MCF 10A (cell line): ENCODE data around the gene ANKRD13A. TPM values are rescaled to one million over a fixed set of nuclear protein-coding genes. Genes with fewer than 3 reads are reported as not detected.

Experiments used
- BruUV-seq: library from RNA; stranded (reverse); fragments of 400-500 nt; replicated peaks from 2 replicates; lab custom pipeline; 2021; lab: Mats Ljungman, UMichigan
- CTCF ChIA-PET: fragments of 300-600 bp; sonication (Branson Sonifier 250); formaldehyde crosslinking; extraction: SDS; loops from one replicate; lab custom pipeline; 2021; ENCODE audit warnings: antibody characterized with exemption, inconsistent platforms; lab: Yijun Ruan, JAX
- POLR2A ChIA-PET: fragments of 300-600, 350-650 bp; sonication (Branson Sonifier 250); formaldehyde crosslinking; extraction: SDS; loops from one replicate; lab custom pipeline; 2020; ENCODE audit warnings: antibody characterized with exemption, inconsistent platforms; lab: Yijun Ruan, JAX
- DNase-seq: peaks from one replicate; pipeline ENCODE4 v3.0.0-alpha.2; 2018; ENCODE audit not compliant: unreplicated experiment
- H3K27ac Mint-ChIP-seq: one replicate; pipeline ENCODE4 v1.8.0; 2022; ENCODE audit warnings: mild to moderate bottlenecking, low read depth, mixed read lengths; ENCODE audit not compliant: unreplicated experiment
- H3K27me3 Mint-ChIP-seq: one replicate; pipeline ENCODE4 v1.8.0; 2022; ENCODE audit warnings: mixed read lengths; ENCODE audit not compliant: insufficient read depth, unreplicated experiment
- H3K36me3 Mint-ChIP-seq: one replicate; pipeline ENCODE4 v1.8.0; 2022; ENCODE audit warnings: mild to moderate bottlenecking, moderate library complexity, mixed read lengths; ENCODE audit not compliant: insufficient read depth, unreplicated experiment
- H3K4me1 Mint-ChIP-seq: one replicate; pipeline ENCODE4 v1.8.0; 2022; ENCODE audit warnings: mixed read lengths; ENCODE audit not compliant: insufficient read depth, unreplicated experiment
- H3K4me3 Mint-ChIP-seq: one replicate; pipeline ENCODE4 v1.8.0; 2022; ENCODE audit warnings: mild to moderate bottlenecking, moderate library complexity, mixed read lengths; ENCODE audit not compliant: unreplicated experiment
- H3K9me3 Mint-ChIP-seq: one replicate; pipeline ENCODE4 v1.8.0; 2022; ENCODE audit warnings: mixed read lengths; ENCODE audit not compliant: unreplicated experiment
- intact Hi-C: fragments of 100-400 bp; cut with micrococcal nuclease; formaldehyde crosslinking; loops from 2 replicates; pipeline ENCODE4 v1.14.1; 2022
- total RNA-seq: library from RNA; stranded (reverse); gene quantifications from 2 replicates; pipeline ENCODE4 v1.2.3, GENCODE V29; 2022
- TF ChIP-seq, protein P1 (sequence below): fragments of 200-600 bp; IDR thresholded peaks from one replicate; pipeline ENCODE4 v1.8.0; 2022; ENCODE audit warnings: antibody characterized with exemption, mild to moderate bottlenecking; ENCODE audit not compliant: unreplicated experiment

ANKRD13A gene
- total RNA-seq, 1 experiment from 2014 or later: 32.5 TPM

DNA sequence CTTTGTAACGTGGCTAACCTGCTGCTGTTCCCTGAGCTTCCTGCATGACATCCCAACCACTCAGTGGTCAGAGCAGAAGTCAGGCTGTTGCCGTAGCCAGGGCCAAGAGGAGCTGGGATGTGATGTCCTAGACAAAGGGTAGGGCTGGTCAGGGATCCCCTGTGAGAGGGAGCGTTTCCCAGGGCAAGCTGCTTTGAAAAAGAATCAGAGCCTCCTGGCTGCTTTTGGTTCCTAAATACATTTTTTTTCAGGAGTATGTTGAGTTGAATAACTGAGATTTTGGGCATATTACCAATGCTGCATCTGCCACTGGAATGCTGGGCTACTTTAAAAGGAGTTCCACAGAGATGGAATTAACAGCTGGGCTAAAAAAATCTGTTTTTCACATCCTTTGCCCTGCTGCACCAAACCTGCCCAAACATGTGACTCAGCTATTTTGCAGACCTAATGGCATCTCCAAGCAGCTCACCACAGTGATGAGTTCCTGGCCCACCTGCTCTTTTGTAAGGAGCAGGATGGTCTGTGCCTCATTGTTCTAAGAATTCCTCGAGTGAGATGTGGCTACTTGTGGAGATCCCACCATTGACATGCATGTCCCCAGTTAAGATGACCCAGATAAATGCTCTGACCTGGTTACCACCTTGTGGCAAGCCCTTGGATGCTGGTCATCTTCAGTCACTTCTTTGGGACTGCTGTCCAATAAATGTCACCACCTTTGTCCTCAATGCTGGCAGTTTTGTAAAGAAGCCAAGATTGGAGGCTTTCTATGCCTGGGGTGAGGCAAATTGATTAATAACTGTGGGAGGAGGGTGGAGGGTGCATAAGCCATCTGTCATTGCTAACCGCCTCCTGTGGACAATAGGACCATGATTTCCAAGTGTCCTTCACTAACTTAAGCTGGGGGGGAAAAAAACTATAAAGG is 24.1 kb downstream of the ANKRD13A start:
- BruUV-seq: no TSS peak
- Mint-ChIP-seq H3K9me3 (no peaks in the 10 kb centered on the region), H3K4me1 (peaks cover 14% of the 10 kb centered on the region), H3K4me3 (no peak overlapping the region), H3K36me3 (peaks cover 76% of the 10 kb centered on the region), H3K27ac (peak overlapping the region; percentile 16), H3K27me3 (no peaks in the 10 kb centered on the region)
- TF ChIP-seq, protein P1, sequence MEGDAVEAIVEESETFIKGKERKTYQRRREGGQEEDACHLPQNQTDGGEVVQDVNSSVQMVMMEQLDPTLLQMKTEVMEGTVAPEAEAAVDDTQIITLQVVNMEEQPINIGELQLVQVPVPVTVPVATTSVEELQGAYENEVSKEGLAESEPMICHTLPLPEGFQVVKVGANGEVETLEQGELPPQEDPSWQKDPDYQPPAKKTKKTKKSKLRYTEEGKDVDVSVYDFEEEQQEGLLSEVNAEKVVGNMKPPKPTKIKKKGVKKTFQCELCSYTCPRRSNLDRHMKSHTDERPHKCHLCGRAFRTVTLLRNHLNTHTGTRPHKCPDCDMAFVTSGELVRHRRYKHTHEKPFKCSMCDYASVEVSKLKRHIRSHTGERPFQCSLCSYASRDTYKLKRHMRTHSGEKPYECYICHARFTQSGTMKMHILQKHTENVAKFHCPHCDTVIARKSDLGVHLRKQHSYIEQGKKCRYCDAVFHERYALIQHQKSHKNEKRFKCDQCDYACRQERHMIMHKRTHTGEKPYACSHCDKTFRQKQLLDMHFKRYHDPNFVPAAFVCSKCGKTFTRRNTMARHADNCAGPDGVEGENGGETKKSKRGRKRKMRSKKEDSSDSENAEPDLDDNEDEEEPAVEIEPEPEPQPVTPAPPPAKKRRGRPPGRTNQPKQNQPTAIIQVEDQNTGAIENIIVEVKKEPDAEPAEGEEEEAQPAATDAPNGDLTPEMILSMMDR: no peak
- DNase-seq: no peak
- CTCF ChIA-PET: interaction anchor here (0.6 to 3.3 kb wide), 10 partner anchors 13 to 579 kb away, joined by 3 to 9 read pairs (median 6); no protein-coding TSS in a partner anchor
- POLR2A ChIA-PET: interaction anchor here (0.9 to 1.6 kb wide), 6 partner anchors 13 to 25 kb away, joined by 3 to 5 read pairs (median 4); partner anchors contain the start of gene ANKRD13A
- intact Hi-C loops: no loop called here

DNA sequence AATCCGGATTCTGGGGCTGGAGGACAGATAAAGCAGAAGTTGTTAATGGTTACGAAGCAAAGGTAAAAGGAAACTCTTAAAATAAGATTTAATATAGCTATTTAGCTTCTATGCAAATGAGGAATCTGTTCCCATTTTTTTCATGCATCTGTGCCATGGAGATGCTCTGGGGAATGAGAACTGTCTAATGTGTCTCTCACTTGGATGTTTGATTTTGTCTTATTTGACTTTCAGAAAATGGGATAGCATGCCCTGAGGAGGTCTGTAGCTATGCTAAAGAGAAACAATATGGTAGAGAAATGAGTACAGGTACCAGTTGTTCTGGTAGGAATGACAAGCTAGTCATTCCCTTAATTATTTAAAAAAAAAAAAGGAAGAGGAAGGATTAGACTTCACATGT is 24.8 kb downstream of the ANKRD13A start:
- Mint-ChIP-seq H3K4me3 (no peak overlapping the region), H3K27me3 (no peaks in the 10 kb centered on the region), H3K4me1 (peaks cover 14% of the 10 kb centered on the region), H3K27ac (no peak overlapping the region), H3K9me3 (no peaks in the 10 kb centered on the region), H3K36me3 (peaks cover 73% of the 10 kb centered on the region)
- TF ChIP-seq, protein P1: no peak
- DNase-seq: no peak
- CTCF ChIA-PET: interaction anchor here (0.6 to 3.3 kb wide), 9 partner anchors 11 to 451 kb away, joined by 3 to 9 read pairs (median 6); no protein-coding TSS in a partner anchor
- BruUV-seq: no TSS peak
- POLR2A ChIA-PET: interaction anchor here (1.0 to 1.6 kb wide), 6 partner anchors 12 to 24 kb away, joined by 3 to 6 read pairs (median 4); no protein-coding TSS in a partner anchor
- intact Hi-C loops: loop anchor here (2.0 kb wide), 1 partner anchor 23 kb away; no protein-coding TSS in a partner anchor

DNA sequence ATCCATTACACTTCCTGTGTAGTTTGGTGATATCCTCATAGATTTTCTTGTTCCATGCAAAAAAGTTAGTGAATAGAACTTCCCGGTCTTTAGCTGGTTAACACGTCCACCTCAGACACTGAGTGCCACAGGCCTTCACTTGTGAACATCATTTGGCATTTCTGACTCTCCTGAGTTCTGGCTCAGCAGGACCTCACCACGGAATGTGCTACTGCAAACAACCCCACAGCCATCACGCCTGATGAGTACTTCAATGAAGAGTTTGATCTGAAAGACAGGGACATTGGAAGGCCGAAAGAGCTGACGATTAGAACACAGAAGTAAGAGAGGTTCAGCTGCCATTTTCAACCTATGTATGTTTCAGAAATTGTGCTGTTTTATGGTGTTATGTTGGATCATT is 29.1 kb downstream of the ANKRD13A start:
- intact Hi-C loops: no loop called here
- TF ChIP-seq, protein P1: no peak
- BruUV-seq: no TSS peak

More for the DNA sequence above, 29.1 kb downstream of the ANKRD13A start:
- no peak overlapping the region for H3K4me3 Mint-ChIP-seq
- no peaks in the 10 kb centered on the region for H3K27me3 Mint-ChIP-seq
- peaks cover 76% of the 10 kb centered on the region for H3K36me3 Mint-ChIP-seq
- H3K27ac Mint-ChIP-seq: no peak overlapping the region
- no peak for DNase-seq
- no peaks in the 10 kb centered on the region for H3K9me3 Mint-ChIP-seq
- H3K4me1 Mint-ChIP-seq: peaks cover 8% of the 10 kb centered on the region
- ChIA-PET CTCF (interaction anchor here (0.6 to 1.2 kb wide), 2 partner anchors 19 to 567 kb away, joined by 3 to 4 read pairs; no protein-coding TSS in a partner anchor), POLR2A (interaction anchor here (0.7 to 1.6 kb wide), 5 partner anchors 10 to 29 kb away, joined by 3 to 4 read pairs (median 3); partner anchors contain the start of gene ANKRD13A)
